HG02973 (cell line): ENCODE data around the gene CDC42.

Experiments used
- ATAC-seq: cut with Tn5 transposase; IDR thresholded peaks from one replicate; pipeline ENCODE4 v1.9.1; 2021; ENCODE audit warnings: moderate library complexity; ENCODE audit not compliant: unreplicated experiment

CDC42 gene

DNA sequence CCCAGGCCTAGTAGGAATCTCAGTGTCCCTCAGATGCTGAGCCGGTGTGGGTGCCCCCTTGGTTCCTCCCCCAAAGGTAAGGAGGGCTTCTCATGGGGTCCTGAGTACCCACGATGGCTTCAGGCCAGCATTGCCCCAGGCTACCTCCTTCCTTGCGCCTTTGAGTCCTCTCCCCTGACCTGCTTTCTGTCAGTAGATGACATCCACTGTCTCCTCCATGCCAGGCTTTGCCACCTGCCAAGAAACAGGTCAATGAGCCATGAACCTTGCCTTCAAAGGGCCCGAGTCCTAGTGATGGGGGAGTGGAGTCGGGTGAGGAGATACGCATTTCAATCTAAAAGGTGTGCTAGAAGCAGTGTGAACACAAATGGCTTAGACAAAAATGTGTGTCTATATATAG lies 74.7 kb downstream of the CDC42 start:
- no peak for ATAC-seq

DNA sequence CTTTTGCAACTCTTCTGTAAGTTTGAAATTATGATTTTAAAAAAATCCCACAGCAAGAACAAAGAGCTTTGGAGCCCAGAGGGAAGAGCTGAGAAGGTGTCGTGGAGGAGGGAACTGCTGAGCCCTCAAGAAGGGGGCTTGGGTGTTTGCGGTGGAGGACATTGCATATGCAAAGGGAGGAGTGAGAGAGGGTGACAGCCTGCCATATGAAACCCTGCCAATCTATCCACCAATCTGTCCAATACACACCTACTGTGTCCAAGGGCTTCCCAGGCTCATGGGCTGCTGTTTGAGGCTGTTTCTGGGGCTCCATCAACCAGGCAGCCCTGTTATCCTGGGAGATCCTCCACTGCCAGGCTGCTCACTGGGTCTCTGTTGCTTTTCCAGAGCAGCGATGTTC lies 75.2 kb downstream of the CDC42 start:
- no peak for ATAC-seq

DNA sequence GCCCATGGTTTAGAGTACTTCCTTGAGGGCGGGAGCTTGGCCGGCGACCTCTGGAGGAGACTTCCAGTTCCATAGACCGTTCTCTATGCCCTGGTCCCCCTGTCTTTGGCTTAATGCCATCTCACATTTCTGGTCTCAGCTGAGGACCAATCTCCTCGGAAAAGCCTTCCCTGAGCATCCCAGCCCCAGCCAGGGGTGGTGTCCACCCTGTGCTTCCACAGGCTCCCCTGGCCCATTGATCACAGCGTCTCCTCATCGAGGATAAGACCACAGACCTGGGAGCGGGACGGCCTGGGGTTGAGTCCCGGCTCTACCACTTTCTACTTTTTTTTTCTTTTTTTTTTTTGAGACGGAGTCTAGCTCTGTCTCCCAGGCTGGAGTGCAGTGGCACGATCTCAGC lies 75.9 kb downstream of the CDC42 start:
- ATAC-seq: no peak

DNA sequence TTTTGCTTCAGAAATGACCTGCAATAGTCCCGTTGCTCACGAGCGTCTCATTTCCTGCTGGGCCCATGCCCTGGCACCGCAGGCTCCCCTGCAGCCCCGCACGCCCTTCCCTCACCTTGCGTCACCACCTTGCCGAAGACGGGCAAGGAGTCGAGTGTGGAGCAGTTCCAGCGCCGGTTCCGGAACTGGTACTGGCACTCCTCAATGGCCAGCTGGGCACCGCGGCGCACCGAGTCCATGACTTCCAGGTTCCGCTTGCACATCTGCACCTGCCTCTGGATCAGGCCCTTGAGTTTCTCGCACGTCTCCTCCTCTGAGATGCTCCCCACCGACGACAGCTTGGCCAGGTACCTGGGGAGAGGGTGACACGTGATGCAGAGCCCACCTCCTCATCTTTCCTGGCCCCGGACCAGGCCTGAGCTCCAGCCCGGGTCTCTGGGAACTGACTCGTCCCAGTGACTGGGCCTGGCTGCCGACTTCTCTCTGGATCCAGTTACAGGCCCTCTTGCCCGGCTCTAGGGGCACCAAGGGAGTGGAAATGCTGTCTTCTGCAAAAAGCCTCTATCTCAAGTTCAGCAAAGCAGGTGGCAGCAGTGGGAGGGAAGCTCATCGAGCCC lies 77.1 kb downstream of the CDC42 start:
- ATAC-seq: no peak

DNA sequence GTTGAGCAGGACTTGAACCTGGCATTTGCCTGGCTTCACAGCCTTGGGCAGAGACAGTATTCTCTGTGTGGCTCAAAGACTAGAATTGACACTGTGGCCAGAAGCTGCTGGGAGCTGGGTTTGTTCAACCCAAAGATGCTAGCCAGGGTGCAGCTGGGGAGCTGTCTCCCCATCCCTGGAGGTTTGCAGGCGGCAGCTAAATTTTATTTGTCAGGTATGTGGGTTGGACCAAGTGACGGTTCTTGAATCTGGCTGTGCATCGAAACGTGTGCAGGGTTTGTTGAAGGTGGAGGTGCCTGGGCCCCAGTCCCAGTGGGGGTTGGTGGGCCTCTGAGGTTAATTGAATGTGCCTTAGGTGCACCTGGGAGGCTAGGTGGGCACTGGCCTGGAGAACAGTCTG lies 78.6 kb downstream of the CDC42 start:
- no peak for ATAC-seq

DNA sequence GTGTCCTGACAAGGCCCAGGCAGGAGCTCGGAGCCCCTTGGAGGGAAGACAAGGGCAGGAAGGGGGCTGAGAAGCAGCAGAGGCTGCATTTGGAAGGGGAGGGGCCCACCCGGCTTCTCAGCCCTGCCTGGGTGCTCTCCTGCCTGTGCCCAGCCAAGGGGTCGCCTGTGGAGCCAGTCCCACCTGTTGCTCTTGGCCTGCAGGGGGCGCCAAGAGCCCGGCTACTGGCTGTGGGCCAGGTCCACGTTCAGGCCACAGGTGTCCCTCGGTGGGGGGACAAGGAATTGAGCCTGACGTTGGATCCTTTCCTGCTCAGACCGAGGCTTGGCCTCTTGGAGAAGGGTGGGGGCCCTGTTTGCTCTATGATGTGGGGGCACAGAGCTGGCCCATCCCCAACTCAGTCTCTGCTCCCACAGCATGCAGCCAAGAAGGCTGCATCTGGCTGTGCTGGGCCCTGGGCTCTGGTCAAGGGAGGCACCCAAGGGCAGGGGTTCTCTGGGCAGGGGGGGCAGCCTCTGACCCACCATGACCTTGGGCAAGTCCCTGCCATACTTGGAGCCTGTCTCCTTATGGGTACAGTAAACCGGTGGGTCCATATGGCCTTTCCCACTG lies 79.5 kb downstream of the CDC42 start:
- no peak for ATAC-seq

DNA sequence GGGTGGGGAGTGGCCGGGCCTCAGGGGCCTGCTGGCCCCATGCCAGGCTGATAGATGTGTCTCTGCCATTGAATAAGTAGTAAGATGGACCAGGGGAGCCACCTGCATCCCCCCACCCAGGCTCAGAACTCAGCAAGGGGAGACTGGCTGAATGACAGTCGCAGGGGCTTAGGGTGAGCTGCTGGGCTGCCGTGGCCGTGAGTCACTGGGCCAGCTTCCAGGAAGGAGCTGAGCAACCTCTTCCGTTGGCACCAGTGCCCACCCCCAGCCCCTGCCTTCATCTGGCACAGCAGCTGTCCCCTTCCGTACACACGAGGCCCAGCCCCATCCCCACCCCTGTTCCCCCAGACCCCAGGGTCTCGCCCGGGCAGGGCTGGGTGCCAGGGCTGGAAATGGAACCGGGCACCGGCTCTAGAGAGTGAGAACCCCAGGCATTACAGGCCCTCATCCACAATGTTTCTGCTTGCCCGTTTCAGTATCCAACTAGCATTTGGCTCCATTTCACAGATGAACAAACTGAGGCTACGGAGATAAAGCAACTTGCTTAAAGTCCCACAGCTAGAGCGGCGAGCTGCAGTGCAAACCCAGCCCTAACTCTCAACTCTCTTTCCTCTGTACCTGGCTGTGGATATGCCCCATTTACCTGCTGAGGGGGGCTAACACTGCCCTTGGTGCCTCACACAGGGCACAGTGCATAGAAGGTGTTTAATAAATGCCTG lies 80.2 kb downstream of the CDC42 start:
- no peak for ATAC-seq

DNA sequence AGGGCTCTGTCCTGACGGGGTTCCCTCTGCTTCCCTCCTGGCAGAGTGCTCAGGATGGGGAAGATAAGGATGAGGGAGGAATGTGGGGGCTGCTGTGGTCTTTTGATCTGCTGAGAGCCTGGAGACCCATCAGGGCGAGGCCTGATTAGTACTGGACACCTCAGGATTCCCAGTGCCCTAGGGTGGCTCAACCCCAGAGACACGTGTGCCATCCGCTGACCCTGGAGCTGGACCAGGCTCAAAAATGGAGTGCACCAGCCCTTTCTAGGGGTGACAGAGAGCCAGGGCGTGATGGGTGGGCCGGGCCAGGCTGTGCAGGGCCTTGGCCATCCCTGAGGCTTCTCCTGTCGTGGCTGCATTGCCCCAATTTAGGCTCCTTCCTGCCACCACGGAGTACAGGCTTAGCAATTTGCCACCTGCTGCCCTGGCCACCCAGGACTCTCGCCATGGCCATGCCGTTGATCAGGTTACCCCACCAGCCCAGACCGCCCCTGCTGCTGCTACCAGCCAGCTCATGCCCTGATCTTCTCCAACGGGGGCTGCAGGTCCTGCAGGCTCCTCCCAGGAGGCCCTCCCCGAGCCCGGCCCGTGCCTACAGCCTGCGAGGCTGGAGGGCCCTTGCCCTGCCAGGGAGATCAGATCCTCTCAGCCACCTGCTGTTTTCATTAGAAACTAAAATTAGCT lies 80.9 kb downstream of the CDC42 start:
- ATAC-seq: no peak

DNA sequence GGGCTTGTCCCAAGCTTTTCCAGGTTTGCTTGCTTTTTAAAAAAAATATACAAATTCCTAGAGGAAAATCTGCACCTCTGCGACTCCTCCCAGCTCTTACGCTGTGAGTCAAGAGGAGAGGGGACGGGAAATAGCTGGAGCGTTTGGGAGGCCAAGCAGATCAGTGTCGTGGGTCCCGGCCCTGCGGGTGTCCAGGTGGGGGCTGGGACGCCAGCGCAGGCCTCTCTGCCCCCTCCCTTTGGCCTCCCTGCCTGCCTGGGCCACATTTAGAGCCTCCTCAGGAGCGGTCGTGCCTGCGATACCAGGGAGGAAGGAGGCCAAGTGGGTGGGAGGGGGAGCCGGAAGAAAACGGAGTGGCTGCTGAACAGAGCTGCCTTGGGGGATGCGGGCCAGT lies 81.4 kb downstream of the CDC42 start:
- no peak for ATAC-seq

DNA sequence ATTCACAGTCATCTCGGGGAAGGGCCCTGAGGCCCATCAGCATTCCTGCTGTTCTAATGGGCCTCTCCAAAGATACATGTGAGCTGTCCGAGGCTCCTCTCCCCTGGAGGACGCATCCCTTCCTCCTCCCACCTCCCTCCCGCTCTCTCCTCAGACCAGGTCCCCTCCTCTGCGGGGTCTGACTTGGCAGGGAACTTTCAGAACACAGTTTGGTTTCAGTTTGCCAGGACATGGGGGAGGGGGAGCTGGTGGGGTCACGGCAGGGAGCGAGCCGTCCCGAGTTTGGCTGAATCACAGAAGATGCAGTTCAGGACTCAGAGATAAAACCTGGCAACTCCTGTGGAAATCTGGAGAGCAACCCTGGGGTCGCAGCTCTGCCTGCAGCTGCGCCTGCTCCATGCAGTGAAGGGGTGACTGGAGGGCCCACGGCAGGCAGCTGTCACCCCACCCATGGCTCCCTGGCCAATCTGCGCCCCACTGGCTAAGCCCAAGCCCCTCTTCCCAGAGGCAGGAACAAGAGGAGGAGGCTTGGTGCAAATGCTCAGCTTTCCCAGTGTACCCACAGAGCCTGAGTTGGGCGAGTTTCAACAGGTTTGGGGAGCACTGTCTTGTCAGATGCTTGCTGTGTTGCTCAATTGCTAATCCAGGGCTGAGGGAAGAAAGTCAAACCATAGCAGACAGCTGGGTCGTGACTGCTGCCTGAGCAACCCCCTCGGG lies 84.7 kb downstream of the CDC42 start:
- no peak for ATAC-seq

DNA sequence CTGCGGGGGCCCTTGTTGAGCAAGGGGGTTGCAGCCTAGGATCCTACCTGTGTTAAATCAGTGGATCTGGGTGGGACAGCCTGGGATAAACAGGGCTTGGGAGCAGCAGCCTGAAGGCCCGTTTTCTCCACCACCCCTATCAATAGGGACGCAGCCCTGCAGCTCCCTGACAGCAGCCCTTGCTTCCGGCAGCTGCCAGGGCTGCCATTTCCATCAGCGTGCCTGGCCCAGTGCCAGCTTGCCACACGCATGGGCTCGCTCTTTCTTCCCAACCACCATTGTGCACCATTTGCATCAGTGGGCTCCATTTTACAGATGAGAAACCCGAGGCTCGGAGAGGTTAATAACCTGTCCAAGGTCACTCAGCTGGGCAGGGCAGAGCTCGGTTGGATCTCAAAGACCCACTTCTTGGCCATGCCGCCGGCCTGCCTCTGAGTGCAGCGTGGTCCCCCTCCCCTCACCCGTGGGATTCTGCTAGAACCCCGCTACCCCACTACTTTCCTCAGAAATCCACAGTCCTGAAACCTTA lies 86.6 kb downstream of the CDC42 start:
- ATAC-seq: no peak

DNA sequence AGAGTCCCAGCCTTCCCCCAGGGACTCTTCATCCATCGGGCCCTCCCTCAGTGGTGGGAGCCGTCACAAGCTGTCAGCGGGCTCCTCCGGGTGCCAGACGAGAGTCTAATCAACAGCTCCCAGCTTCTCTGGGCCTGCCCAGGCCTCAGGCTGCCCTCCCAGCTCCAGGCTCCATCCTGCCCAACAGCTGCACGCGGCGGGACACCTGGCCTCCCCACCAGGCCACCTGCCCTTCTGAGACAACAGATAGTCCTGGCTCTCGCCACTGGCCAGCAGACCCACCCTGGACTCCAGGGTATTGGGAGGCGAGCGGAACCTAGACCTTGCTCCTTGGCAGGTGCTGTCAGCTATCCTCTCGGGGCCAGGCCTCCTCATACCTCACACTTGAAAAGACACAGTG lies 87.3 kb downstream of the CDC42 start:
- no peak for ATAC-seq
